Measurements from ENCODE around the gene ARAP3.

ARAP3 gene

DNA sequence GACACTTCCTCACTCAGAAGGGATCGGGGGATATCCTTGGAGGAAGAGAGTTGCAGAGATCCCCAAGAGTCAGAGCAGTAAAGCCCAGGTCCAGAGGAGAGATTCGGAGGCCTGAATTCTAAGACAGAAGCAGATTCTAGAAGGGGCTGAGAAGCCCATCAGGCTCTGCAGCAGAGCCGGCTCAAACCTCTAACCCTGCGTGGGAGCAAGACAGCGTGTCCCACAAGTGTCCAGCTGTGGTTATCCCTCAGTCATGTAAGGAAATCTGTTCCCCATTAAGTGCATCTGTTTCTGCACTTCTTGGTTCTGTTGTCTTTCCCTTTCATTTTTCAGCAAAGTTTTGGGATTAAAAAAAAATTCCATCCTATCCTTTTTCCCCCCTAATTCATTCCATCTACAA, 58.4 kb downstream of the ARAP3 start:
- Histone ChIP-seq H3K9ac (ENCODE audit: low read depth, low read length) (no peak overlapping the region), H2AFZ (ENCODE audit: low read depth, low read length) (no peak overlapping the region), H3K4me2 (ENCODE audit: insufficient read depth, low read length) (no peak overlapping the region), H4K20me1 (ENCODE audit: insufficient read depth, low read length) (no peaks in the 10 kb centered on the region), H3K9me3 (ENCODE audit: insufficient read depth, low read length, severe bottlenecking) (no peaks in the 10 kb centered on the region), H3K4me1 (ENCODE audit: insufficient read depth, low read length) (peaks cover 10% of the 10 kb centered on the region), H3K27ac (ENCODE audit: low read length) (no peak overlapping the region), H3K27me3 (ENCODE audit: insufficient read depth, low read length, poor library complexity) (no peaks in the 10 kb centered on the region), H3K36me3 (ENCODE audit: insufficient read depth, low read length) (peaks cover 77% of the 10 kb centered on the region), H3K4me3 (ENCODE audit: low read depth in 1 of 2, low read length in 2 of 2) (no peak overlapping the region), H3K79me2 (ENCODE audit: insufficient read depth, low read length) (peaks cover 6% of the 10 kb centered on the region)
- ATAC-seq (ENCODE audit: insufficient read depth, low read depth), result no peak
- no peak for DNase-seq
- TF ChIP-seq CTCF (IDR thresholded peaks at IDR 0.05; ENCODE audit: borderline replicate concordance, extremely low read depth, low read length, poor library complexity, severe bottlenecking) (no peak), EZH2 (IDR thresholded peaks at IDR 0.05; ENCODE audit: borderline replicate concordance, low read depth, low read length, severe bottlenecking) (no peak)

DNA sequence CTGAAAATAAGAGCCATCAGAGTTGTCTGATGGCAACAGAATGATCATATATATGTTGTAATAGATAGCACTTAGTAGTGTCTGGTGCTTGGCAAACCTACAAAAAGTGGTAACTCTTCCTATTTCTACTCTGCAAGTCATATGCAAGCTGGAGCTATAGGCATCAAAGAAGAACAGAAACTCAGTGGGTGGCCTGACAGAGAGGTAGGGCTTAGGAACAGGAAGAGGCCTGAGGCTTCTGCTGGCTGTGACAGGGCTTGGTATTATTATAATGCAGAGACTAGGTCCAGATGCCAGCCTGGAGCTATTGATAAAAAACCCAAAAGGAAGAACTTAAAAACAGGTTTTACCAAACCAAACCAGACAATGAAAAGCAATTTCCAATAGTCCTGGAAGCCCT, 58.8 kb downstream of the ARAP3 start:
- Histone ChIP-seq H3K4me3 (ENCODE audit: low read depth in 1 of 2, low read length in 2 of 2) (no peak overlapping the region), H3K79me2 (ENCODE audit: insufficient read depth, low read length) (peaks cover 10% of the 10 kb centered on the region), H3K4me1 (ENCODE audit: insufficient read depth, low read length) (peaks cover 10% of the 10 kb centered on the region), H3K36me3 (ENCODE audit: insufficient read depth, low read length) (peaks cover 73% of the 10 kb centered on the region), H3K4me2 (ENCODE audit: insufficient read depth, low read length) (no peak overlapping the region), H3K9ac (ENCODE audit: low read depth, low read length) (no peak overlapping the region), H4K20me1 (ENCODE audit: insufficient read depth, low read length) (no peaks in the 10 kb centered on the region), H3K27me3 (ENCODE audit: insufficient read depth, low read length, poor library complexity) (no peaks in the 10 kb centered on the region), H3K9me3 (ENCODE audit: insufficient read depth, low read length, severe bottlenecking) (no peaks in the 10 kb centered on the region), H2AFZ (ENCODE audit: low read depth, low read length) (no peak overlapping the region), H3K27ac (ENCODE audit: low read length) (no peak overlapping the region)
- DNase-seq (no peak), ATAC-seq (ENCODE audit: insufficient read depth, low read depth) (no peak)
- TF ChIP-seq EZH2 (IDR thresholded peaks at IDR 0.05; ENCODE audit: borderline replicate concordance, low read depth, low read length, severe bottlenecking) (no peak), CTCF (IDR thresholded peaks at IDR 0.05; ENCODE audit: borderline replicate concordance, extremely low read depth, low read length, poor library complexity, severe bottlenecking) (no peak)

DNA sequence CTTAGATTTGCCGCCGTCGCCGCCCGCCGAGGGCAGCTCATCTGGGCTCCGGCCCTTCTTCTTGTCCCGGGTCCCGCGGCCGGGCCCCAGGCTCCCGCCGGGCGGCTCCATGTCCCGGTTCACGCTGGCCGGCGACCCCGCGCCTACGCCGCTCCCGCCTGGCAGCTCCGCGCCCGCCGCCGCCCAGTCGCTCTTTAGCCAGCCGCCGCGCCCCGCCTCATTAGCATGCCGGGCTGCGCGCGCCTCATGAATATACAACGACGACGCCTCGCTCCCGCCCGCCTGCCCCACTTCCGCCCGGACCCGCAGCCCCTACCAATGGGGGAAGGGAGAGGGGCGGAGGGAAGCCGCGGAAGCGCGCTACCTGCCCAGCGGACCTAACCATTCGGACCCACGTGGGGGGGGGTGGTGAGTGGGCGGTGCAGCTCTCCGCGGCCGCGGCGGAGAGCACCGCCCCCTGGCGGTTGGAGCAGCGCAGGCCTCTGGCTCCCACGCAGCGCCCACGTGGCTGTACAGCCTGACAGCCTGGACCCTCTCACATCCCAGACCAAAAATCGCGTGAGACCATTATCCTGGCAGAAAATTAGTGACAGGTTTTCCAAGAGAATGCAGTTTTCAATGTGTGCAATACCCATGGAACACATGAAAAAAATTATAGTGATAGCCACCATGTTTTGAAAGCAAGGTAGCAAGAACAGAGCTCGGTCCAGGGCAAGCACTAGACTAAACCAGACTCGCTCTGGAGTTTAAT, 63.1 kb downstream of the ARAP3 start, which contains the start of gene DIAPH1:
Gene DIAPH1, minus strand, starts transcription at position 197 of the 751 bp plus-strand sequence. Its CDS starts 86 bp downstream, at position 111.
- peak; percentile 97 for DNase-seq
- H3K79me2 ChIP-seq (ENCODE audit: insufficient read depth, low read length), result peaks cover 51% of the 10 kb centered on the region
- peak within 1 kb of the TSS; percentile 74 for H2AFZ ChIP-seq (ENCODE audit: low read depth, low read length)
- peak within 1 kb of the TSS; percentile 75 for H3K27ac ChIP-seq (ENCODE audit: low read length)
- TF ChIP-seq CTCF (IDR thresholded peaks at IDR 0.05; ENCODE audit: borderline replicate concordance, extremely low read depth, low read length, poor library complexity, severe bottlenecking) (peak; percentile 99), EZH2 (IDR thresholded peaks at IDR 0.05; ENCODE audit: borderline replicate concordance, low read depth, low read length, severe bottlenecking) (no peak)
- ATAC-seq (ENCODE audit: insufficient read depth, low read depth), result peak; percentile 93
- H4K20me1 ChIP-seq (ENCODE audit: insufficient read depth, low read length), result peaks cover 14% of the 10 kb centered on the region; the same call in 1 of the 2 replicates
- H3K9ac ChIP-seq (ENCODE audit: low read depth, low read length), result peak within 1 kb of the TSS; percentile 97
- peaks cover 44% of the 10 kb centered on the region for H3K4me1 ChIP-seq (ENCODE audit: insufficient read depth, low read length)
- H3K9me3 ChIP-seq (ENCODE audit: insufficient read depth, low read length, severe bottlenecking), result no peaks in the 10 kb centered on the region
- H3K36me3 ChIP-seq (ENCODE audit: insufficient read depth, low read length), result peaks cover 51% of the 10 kb centered on the region
- H3K27me3 ChIP-seq (ENCODE audit: insufficient read depth, low read length, poor library complexity), result no peaks in the 10 kb centered on the region
- peak within 1 kb of the TSS; percentile 69 to 87 for H3K4me3 ChIP-seq (ENCODE audit: low read depth in 1 of 2, low read length in 2 of 2)
- peak within 1 kb of the TSS; percentile 77 for H3K4me2 ChIP-seq (ENCODE audit: insufficient read depth, low read length)

Data from DND-41 (cell line).